ENCODE measurements around the gene HES5.

The HES5 gene

GRCh38 chr1:2502661-2503553, 27.2 kb downstream of the HES5 start:
- DNase-seq (ENCODE audit: low read depth in 2 of 3, low spot score in 1 of 3): no peak

- DNase-seq (ENCODE audit: low read depth in 2 of 3, low spot score in 1 of 3): no peak
These were observed 27.9 kb downstream of the HES5 start for GRCh38 chr1:2502210-2502609.

GRCh38 chr1:2501820-2502119, 28.3 kb downstream of the HES5 start:
- DNase-seq (ENCODE audit: low read depth in 2 of 3, low spot score in 1 of 3): no peak

GRCh38 chr1:2501041-2501819, 28.8 kb downstream of the HES5 start:
- DNase-seq (ENCODE audit: low read depth in 2 of 3, low spot score in 1 of 3): no peak

- no peak for DNase-seq (ENCODE audit: low read depth in 2 of 3, low spot score in 1 of 3)
These were observed 30.0 kb downstream of the HES5 start for GRCh38 chr1:2499986-2500596.

GRCh38 chr1:2499260-2499659, 30.8 kb downstream of the HES5 start:
- DNase-seq (ENCODE audit: low read depth in 2 of 3, low spot score in 1 of 3): no peak

- no peak for DNase-seq (ENCODE audit: low read depth in 2 of 3, low spot score in 1 of 3)
These were observed 31.4 kb downstream of the HES5 start for GRCh38 chr1:2498648-2499047.

- DNase-seq (ENCODE audit: low read depth in 2 of 3, low spot score in 1 of 3): no peak
These were observed 32.2 kb downstream of the HES5 start for GRCh38 chr1:2497891-2498290.

GRCh38 chr1:2496746-2497145, 33.3 kb downstream of the HES5 start:
- no peak for DNase-seq (ENCODE audit: low read depth in 2 of 3, low spot score in 1 of 3)

GRCh38 chr1:2496087-2496622, 33.9 kb downstream of the HES5 start:
- no peak for DNase-seq (ENCODE audit: low read depth in 2 of 3, low spot score in 1 of 3)

- DNase-seq (ENCODE audit: low read depth in 2 of 3, low spot score in 1 of 3): no peak
These were observed 34.5 kb downstream of the HES5 start for GRCh38 chr1:2495546-2495945.

- no peak for DNase-seq (ENCODE audit: low read depth in 2 of 3, low spot score in 1 of 3)
These were observed 35.0 kb downstream of the HES5 start for GRCh38 chr1:2495026-2495425.

- DNase-seq (ENCODE audit: low read depth in 2 of 3, low spot score in 1 of 3): no peak
These were observed 35.8 kb downstream of the HES5 start for GRCh38 chr1:2494323-2494693.

GRCh38 chr1:2493691-2494322, 36.3 kb downstream of the HES5 start:
- no peak for DNase-seq (ENCODE audit: low read depth in 2 of 3, low spot score in 1 of 3)

- DNase-seq (ENCODE audit: low read depth in 2 of 3, low spot score in 1 of 3): no peak
These were observed 36.8 kb downstream of the HES5 start for GRCh38 chr1:2493218-2493617.

- no peak for DNase-seq (ENCODE audit: low read depth in 2 of 3, low spot score in 1 of 3)
These were observed 38.0 kb downstream of the HES5 start for GRCh38 chr1:2492091-2492490.

GRCh38 chr1:2489615-2490014, 40.4 kb downstream of the HES5 start:
- DNase-seq (ENCODE audit: low read depth in 2 of 3, low spot score in 1 of 3): no peak

- DNase-seq (ENCODE audit: low read depth in 2 of 3, low spot score in 1 of 3): no peak
These were observed 41.4 kb downstream of the HES5 start for GRCh38 chr1:2488688-2489087.

GRCh38 chr1:2486558-2486957, 43.5 kb downstream of the HES5 start:
- no peak for DNase-seq (ENCODE audit: low read depth in 2 of 3, low spot score in 1 of 3)

- DNase-seq (ENCODE audit: low read depth in 2 of 3, low spot score in 1 of 3): no peak
These were observed 44.0 kb downstream of the HES5 start for GRCh38 chr1:2486041-2486440.

- DNase-seq (ENCODE audit: low read depth in 2 of 3, low spot score in 1 of 3): no peak
These were observed 46.1 kb downstream of the HES5 start for GRCh38 chr1:2483970-2484369.
